ENCODE data around the gene FGFR1OP2.

DNA sequence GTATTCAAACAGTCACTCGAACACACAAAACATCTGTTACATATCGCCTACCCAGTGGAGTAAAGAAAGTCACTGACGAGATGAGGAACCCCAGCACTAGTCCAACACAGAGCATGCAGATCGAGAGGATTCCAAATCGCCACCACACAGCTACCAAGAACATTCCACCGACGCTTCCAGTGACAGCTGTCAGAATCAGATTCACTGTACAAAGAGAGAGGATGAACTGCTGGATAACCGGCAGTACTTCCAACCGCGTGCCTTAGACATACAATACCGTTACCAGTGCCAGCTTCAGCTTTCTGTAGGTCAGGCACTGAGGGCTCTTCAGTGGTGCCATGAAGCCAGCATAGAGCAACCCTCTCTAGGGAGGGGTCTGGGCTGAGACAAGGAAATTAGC, 41.5 kb downstream of the FGFR1OP2 start:
- no peak for TF ChIP-seq POLR2A (IDR thresholded peaks at IDR 0.05)
- TF ChIP-seq, protein P1, sequence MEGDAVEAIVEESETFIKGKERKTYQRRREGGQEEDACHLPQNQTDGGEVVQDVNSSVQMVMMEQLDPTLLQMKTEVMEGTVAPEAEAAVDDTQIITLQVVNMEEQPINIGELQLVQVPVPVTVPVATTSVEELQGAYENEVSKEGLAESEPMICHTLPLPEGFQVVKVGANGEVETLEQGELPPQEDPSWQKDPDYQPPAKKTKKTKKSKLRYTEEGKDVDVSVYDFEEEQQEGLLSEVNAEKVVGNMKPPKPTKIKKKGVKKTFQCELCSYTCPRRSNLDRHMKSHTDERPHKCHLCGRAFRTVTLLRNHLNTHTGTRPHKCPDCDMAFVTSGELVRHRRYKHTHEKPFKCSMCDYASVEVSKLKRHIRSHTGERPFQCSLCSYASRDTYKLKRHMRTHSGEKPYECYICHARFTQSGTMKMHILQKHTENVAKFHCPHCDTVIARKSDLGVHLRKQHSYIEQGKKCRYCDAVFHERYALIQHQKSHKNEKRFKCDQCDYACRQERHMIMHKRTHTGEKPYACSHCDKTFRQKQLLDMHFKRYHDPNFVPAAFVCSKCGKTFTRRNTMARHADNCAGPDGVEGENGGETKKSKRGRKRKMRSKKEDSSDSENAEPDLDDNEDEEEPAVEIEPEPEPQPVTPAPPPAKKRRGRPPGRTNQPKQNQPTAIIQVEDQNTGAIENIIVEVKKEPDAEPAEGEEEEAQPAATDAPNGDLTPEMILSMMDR (IDR thresholded peaks at IDR 0.05), result no peak

Data from testis (tissue), 2 donors.